GM21576 (cell line): ENCODE measurements around the gene GON7.
"Not testable (repeated sequence)": the region's sequence is repeated elsewhere in the genome, so short reads cannot be mapped to it uniquely, and the experiment has no call there.

Source experiments
- ATAC-seq: cut with Tn5 transposase; IDR thresholded peaks from one replicate; pipeline ENCODE4 v1.9.1; 2021; ENCODE audit warnings: mild to moderate bottlenecking, moderate library complexity; ENCODE audit not compliant: unreplicated experiment

Gene GON7

GRCh38 chr14:93206793-93207467 is at the start of gene GON7, which contains the start of gene UBR7:
Gene GON7, minus strand, starts transcription at chr14:93207065. Its CDS starts 28 bp downstream, at chr14:93207037.
Gene UBR7, plus strand, starts transcription at chr14:93207256. Its CDS starts 36 bp downstream, at chr14:93207292.
- peak; percentile 86 for ATAC-seq

GRCh38 chr14:93249128-93249831 is 42.4 kb upstream of the GON7 start:
- ATAC-seq, result no peak

DNA sequence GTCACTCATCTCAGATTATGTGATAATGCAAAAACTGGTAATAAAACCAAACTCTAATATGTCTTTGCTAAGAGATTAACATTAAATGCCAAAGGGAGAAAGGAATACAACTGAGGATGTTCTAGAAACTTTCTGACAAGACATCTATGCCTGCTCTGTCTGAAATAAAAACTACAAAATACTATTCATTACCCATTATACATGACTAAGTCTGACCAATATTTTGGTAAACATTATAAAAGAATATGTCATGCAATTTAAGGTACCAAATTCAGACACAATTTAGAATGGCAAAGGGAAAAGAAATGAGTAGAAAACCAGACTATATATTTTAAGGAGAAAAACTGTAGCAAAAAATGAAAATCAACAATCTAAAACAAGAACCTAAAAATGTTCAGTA is 39.7 kb upstream of the GON7 start:
- no peak for ATAC-seq

DNA sequence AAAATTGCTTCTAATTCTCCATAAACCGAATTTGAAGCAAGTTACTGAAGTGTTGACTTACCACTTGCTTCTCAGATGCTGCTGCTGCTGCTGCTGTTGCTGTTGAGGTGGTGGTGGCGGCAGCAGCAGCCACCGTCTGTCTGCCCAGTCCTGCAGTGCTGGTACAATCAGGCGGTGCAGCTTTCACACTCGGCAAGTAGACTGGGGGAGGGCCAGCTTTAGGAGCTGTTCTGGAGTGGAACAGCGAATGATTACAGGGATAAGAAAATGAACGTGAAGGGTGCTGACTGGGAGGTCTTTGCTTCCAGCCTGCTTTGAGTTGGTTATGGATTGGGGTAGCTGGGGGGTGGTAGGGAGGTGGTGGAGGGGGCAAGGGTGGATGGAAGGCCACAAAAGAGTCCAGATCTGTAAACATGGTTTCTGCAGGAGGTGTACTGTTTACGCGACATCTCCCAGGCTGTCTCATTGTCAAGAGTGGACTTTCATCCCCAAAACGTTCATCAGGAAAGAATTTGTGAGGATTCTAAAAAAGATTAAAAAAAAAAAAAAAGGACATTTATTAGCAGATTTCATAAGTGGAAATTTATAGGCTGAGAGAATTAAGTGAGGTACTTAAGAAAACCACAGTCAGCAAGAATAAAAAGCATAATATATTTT is 39.0 kb upstream of the GON7 start:
- no peak for ATAC-seq

DNA sequence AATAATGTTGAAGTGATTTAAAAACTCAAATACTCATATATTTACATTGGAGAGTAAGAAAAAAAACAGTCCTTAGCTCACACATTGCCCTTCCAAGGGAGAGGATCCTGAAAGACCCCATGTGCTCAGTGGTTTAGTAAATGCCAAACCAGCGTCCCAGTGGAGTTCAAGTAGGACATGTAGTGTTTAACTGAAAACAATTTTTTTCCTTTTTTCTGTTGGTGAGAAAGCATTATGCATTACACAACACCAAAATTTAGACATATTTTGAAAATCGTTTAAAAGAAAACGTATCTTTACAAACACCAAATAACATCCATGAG is 33.8 kb upstream of the GON7 start:
- ATAC-seq, result no peak

DNA sequence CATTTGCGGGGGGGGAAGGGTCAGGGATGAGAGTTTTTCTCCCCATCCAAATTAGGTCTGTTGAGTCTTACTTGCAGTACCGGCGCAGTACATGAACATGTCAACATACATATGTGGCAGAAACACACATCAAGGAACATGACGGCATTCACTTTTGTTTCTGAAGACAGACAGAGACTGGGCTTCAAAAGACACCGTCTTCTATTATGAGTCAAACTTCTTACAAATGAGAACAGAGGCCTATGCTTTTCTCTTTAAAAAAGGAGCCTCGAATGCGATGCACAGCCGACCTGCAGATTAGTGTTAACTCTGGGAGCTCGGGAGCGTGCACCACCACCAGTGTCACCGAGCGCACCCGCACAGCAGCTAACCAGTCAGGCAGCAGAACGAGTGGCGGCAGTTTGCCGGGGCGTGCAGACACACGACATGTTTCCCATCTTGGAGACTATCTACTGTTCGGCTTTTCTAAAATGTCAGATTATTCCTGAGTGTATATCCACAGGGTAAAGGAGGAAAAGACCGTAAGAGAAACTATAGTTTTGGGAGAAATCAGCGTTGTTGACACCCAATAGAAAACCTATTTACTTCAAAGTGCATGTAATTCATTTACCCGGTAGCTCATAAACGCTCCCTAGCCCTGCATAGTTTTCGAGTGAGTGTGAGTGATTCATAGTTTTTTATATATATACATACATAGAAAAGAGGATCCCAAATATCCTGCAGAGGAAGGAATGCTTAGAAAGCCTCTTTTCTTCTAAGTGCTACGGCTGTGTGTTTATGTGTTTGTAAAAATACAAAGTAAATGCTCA is 33.2 kb upstream of the GON7 start:
- no peak for ATAC-seq

- no peak for ATAC-seq
These were observed 27.9 kb upstream of the GON7 start for GRCh38 chr14:93234798-93235197.

DNA sequence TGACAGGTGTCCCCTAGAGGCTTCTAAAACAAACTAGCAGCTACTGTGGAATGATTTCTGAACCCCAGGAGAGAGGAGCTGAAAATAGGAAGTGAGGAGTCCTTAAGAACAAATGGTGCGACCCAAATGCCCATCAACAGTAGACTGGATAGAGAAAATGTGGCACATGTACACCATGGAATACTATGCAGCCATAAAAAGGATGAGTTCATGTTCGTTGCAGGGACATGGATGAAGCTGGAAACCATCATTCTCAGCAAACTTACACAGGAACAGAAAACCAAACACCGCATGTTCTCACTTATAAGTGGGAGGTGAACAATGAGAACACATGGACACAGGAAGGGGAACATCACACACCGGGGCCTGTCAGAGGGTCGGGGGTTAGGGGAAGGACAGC is 26.2 kb upstream of the GON7 start:
- ATAC-seq, result not testable (repeated sequence)

GRCh38 chr14:93232159-93232558 is 25.3 kb upstream of the GON7 start:
- no peak for ATAC-seq

GRCh38 chr14:93231129-93231979 is 24.5 kb upstream of the GON7 start:
- ATAC-seq, result no peak

DNA sequence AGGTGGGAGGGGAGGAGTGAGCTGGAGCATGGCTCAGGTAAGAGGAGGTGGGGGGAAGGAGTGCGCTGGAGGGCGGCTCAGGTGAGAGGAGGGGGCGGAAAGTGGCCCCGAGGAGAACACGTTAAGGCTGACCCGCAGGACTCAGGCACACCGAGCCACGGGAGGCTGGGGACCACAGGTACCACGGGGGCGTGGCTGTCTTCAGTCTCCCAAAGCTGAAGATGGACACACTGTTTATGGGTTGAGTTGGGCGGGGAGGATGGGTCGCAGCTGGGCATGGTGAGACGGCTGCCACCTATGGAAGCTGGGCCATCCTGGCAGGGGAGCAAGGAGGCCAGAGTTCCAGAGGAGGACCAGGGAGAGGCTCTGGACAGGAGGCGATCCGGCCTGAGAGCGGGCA is 23.7 kb upstream of the GON7 start:
- ATAC-seq, result no peak

- ATAC-seq, result no peak
These were observed 21.7 kb upstream of the GON7 start for GRCh38 chr14:93228550-93228949.

DNA sequence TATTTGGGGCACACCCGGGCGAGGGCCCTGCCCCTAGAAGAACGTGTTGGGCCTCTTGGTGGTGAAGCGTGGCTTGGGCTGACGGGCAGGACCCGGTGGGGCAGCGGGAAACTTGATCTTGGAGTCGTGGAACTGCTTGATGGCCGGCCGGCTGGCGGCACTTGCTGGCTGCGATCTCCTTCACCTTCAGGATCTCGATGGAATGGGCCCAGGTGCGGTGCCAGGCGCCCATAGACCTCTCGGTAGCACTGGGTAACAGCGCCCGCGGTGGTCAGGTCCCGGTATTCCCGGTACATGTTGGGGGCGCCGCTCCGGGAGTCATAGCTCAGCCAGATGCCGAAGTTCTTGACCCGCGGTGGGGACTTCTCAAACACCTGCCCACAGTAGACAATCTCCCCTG is 16.7 kb upstream of the GON7 start:
- ATAC-seq, result no peak

DNA sequence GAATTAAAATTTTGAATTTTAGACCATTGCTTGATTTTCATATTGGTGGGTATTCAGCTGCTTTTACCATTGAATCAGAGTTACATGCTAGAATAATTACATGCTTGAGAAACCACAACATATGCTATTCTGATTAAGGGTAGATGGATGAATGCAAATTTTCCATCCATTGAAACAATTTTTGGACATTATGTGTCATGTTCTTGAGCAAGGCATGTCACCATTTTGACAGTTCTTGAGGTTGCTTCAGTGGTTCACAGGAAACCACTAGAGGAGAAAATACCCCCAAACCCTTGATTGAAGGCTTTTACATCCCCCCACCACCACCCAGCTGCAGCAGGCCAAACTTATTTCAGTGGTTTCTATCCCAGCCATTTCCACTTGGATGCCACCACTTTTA is 13.6 kb upstream of the GON7 start:
- no peak for ATAC-seq

GRCh38 chr14:93219103-93219726 is 12.3 kb upstream of the GON7 start:
- peak; percentile 82 for ATAC-seq

- ATAC-seq, result no peak
These were observed 7.7 kb upstream of the GON7 start for GRCh38 chr14:93214598-93214997.

DNA sequence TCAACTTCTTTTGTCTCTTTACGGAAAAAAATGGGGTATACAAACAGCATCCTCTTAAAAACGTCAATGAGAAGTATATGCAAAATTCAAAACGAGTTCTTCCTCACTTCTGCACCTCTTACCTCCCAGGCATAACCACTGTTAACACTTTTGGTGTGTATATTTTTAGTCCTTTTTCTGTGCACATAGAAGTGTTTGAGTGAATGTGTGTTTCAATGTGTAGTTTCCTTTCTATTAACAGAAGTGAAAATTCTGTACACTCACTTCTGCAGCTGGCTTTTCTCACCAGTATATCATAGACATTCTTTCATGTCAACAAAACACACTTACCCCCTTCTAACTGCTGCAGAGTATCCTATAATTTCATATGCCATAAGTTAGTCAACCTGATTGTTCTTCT is 5.6 kb upstream of the GON7 start:
- peak; percentile 70 for ATAC-seq

- peak; percentile 40 for ATAC-seq
These were observed 823 bp upstream of the GON7 start for GRCh38 chr14:93207468-93208308.

DNA sequence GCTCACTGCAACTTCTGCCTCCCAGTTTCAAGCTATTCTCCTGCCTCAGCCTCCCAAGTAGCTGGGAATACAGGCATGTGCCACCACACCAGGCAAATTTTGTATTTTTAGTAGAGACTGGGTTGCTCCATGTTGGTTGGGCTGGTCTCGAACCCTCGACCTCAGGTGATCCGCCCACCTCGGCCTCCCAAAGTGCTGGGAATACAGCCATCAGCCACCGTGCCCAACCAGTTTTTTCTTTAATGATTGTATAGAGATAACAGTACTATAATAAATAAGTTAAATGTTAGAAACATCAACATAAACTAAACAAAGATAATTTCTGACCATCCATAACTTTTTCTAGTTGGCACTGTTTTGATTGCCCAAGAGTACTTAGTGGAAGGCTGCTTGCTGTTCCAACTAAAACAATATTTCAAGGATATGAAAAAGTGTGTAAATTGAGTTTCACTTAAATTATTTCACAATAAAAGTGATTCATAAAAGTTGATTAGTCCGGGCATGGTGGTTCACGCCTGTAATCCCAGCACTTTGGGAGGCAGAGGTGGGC is 5.6 kb downstream of the GON7 start:
- ATAC-seq, result no peak
